Stimulated activated CD8-positive, alpha-beta memory T cell treated with anti-CD3 and anti-CD28 coated beads, Interleukin-4, amount 100 ng/mL, for 48 hours (primary cell): ENCODE data around the gene SLC22A13.
"Not testable (repeated sequence)": the region's sequence is repeated elsewhere in the genome, so short reads cannot be mapped to it uniquely, and the experiment has no call there.

Source experiments
- DNase-seq: peaks from one replicate; pipeline ENCODE4 v3.0.0-alpha.2; 2020

Gene SLC22A13

DNA sequence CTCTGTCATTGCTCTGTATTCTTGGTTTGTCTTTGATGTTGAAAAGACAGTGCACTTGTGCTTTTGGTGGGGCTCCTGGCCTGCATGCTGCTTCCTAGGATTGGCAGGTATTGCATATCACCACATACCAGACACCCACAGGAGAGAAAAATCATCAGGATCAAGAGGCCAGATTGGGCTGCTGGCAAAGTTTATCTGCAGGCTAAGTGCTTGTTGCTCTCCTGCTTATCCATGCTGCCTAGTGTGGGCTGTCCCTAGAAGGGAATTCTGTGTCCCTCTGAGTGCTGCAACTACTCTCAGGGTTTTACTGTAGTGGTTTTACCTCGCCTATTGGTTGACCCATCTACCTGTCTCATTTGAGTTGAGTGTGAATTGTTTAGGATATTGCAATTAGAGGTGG is 833 bp upstream of the SLC22A13 start:
- DNase-seq = no peak

DNA sequence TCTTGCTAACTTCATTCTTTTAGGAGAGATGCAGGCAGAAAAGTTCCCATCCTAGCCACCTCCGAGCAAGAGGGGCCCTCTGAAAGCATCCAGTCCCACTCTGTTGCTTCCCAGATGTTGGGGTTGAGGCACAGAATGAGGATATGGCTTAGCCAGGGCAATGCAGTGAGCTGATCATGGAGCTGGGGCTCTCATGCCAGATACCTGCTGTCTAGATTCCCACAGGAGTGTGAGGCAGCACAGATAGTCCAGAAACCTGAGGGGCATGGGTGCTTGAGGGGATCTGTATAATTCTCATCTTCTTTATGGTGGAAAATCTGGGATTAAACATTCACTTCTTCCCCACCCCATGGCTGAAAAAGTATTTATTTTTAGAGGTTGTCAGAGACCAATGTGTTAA is 1.2 kb downstream of the SLC22A13 start:
- no peak for DNase-seq

GRCh38 chr3:38267662-38268061 is 2.0 kb downstream of the SLC22A13 start:
- DNase-seq = no peak

- no peak for DNase-seq
These were observed 2.5 kb downstream of the SLC22A13 start for GRCh38 chr3:38268087-38268486.

DNA sequence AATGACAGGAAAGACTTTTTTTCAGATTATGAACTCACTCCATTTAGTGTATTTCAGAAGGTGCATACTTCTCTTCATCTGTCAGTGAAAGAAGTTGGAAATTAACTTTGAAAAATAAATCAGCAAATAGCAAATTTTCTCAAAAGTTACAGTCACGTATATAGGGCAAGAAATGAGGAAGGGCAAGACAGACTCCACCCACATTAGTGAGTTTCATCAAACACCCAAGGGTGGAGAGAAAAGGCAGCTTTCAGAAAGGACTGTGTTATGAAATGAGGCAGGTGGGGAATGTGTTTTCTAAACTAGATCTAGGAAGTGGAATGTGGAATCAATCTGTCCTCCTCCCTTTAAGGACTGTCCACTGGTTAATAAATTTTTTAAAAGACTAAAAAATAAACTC is 2.9 kb downstream of the SLC22A13 start:
- no peak for DNase-seq

GRCh38 chr3:38270606-38271005 is 5.0 kb downstream of the SLC22A13 start:
- no peak for DNase-seq

GRCh38 chr3:38271553-38271952 is 5.9 kb downstream of the SLC22A13 start:
- DNase-seq = no peak

GRCh38 chr3:38274864-38275649 is 9.4 kb downstream of the SLC22A13 start:
- no peak for DNase-seq

GRCh38 chr3:38275658-38276057 is 10.0 kb downstream of the SLC22A13 start:
- DNase-seq = no peak

GRCh38 chr3:38276081-38276916 is 10.7 kb downstream of the SLC22A13 start:
- DNase-seq = no peak

- DNase-seq = no peak
These were observed 11.5 kb downstream of the SLC22A13 start for GRCh38 chr3:38276917-38277630.

GRCh38 chr3:38278841-38279240 is 13.2 kb downstream of the SLC22A13 start:
- DNase-seq = no peak

DNA sequence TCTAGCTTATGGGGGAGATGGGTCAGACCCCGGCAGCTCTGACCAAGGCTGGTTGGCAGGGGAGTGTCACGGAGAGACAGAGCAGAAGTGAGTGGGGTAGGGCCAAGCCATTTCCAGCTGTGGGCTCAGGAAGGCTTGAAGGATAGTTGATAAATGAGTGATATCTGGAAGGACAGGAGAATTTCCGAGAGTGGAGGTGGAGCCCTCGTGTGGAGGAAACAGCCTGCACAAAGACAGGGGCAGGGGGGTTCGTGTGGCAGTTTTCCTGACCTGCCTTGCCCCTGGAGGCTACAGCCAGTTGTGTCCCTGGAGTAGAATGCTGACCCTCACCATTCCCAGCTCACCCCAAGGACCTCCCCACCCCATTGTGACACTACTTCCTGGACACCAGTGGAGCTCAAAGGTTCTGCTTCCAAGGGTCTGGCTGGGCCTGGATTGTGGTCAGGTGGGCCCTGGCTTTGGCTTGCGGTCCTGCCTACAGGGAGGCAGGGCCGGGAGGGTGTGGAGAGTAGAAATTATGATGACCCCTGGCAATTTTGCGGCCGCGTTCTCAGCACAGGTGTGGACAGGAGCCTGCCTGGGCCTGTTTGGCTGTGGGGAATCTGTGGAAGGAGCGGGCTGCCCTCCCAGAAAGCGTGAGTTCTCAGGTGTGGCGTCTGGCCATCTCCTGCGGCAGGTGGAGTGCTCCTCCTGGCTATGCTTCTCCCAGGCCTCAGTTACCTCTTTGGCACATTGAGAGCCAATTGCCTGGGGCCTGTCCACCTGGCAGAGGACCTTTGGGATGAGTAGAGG is 16.5 kb downstream of the SLC22A13 start, which contains the start of gene SLC22A14:
SLC22A14 (plus strand) TSS at position 400 of the 792 bp plus-strand sequence. CDS start 23,733 bp downstream, outside the sequence.
- DNase-seq = no peak

DNA sequence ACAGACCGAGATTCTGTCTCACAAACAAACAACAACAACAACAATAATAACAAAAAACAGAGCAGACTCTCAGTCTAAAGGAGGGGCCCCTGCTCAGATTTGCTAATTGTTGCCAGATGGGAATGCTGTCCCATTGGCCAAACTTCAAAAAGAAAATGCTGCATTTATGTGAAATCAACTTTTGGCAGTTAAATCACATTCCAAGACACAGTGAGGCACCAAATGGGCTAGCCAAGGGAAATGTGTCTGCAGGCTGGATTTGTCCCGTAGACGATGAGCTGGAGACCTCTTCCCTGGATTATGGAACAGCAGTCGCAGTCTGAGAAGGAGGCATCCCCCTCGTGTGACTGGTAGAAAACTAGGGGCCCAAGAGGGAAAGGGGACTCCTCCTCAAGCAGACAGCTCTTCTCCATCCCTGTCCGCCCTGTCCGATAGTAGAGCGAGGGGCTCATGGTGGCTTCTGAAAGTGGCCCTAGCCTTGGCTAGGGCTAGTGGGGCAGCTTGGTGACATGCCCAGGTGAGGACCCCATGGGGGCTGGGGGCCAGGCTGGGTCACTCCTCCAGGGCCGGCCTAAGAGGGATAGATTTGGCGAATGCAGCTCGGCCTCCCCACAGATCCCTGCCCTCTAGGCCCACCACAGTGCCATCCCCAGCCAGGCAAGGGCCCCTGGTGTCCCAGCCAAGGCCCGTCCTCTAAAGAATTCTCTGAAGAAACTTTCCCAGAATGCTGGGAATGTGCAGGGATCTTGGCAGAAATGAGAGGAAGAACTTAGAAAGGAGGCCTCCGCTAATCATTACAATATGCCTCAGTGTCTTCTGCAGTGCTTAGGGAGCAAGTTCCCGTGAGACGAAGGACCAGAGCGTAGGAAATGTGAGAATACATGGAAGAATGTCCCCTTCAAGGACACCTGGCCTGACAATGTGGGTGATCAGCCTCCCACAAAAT is 18.5 kb downstream of the SLC22A13 start:
- DNase-seq = no peak

DNA sequence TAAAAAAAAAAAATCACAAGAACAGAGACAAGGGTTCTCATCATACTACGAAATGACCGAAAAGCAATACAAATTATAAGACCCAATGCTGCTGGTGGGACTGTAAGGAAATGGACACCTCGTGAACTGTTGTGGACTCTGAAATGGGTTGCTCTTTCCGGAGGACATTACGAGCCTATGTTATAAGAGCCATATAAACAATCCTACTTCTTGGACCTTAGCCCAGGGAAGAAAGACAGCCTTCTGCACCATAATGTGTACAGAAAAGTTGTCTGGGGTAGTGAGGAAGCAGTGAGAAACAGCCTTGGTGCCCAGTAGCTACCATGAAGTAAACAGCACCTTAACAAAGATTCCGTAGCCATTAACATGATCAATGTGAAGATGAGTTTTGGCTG is 19.1 kb downstream of the SLC22A13 start:
- no peak for DNase-seq

DNA sequence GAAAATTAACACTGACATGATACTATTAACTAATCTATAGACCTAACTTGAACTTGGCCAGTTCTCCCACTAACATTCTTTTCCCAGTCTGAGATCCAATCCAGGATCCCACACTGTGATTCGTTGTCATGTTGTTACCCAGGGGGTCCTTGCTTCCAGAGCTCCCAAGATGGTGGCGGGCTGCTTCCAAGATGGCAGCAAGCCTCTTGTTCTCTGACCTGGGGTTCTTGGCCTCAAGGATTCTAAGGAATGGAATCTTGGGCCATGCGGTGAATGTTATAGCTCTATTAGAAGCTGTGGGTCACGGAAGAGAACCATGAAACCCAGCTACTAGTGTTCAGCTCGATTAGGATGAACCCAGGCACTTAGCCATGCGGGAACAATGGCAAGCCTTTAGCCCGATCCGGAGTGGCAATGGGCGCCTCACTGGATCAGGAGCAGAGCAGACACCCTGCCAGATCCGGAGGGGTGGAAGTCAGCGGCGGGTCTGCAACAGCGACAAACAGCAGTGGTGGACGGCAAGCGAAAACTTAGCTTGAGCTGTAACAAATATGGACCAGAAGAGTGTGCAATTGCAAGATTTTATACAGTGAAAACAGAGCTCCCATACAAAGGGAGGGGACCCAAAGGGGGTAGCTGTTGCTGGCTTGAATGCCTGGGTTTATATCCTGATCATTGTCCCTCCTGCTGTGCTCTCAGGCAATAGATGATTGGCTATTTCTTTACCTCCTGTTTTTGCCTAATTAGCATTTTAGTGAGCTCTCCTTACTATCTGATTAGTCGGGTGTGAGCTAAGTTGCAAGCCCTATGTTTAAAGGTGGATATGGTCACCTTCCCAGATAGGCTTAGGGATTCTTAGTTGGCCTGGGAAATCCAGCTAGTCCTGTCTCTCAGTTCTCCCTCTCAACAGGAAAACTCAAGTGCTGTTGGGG is 23.9 kb downstream of the SLC22A13 start:
- not testable (repeated sequence) for DNase-seq

GRCh38 chr3:38297053-38297452 is 31.4 kb downstream of the SLC22A13 start:
- DNase-seq = not testable (repeated sequence)

- no peak for DNase-seq
These were observed 31.9 kb downstream of the SLC22A13 start for GRCh38 chr3:38297537-38297936.

GRCh38 chr3:38297947-38298711 is 32.5 kb downstream of the SLC22A13 start:
- DNase-seq = no peak
